DND-41 (cell line): Measurements from ENCODE around the gene MAP3K8.
"Not testable (repeated sequence)": the region's sequence is repeated elsewhere in the genome, so short reads cannot be mapped to it uniquely, and the experiment has no call there.

Experiments used
- ATAC-seq: fragments of 200-7000 bp; cut with Tn5 transposase; 3 replicates; pipeline ENCODE4 v1.9.1; 2021; ENCODE audit warnings: low read depth; ENCODE audit not compliant: insufficient read depth
- DNase-seq: peaks from one replicate; pipeline ENCODE4 v3.0.0-alpha.2; 2020
- H2AFZ ChIP-seq: 2 replicates; pipeline ENCODE4 v1.6.0; 2012; ENCODE audit warnings: low read depth, low read length
- H3K27ac ChIP-seq: 2 replicates; pipeline ENCODE4 v1.5.1; 2012; ENCODE audit warnings: low read length, inconsistent platforms
- H3K27me3 ChIP-seq: fragments of 200-600 bp; sonication (generic); 2 replicates; pipeline ENCODE4 v1.6.0; 2012; ENCODE audit warnings: low read length, mild to moderate bottlenecking, inconsistent platforms; ENCODE audit not compliant: insufficient read depth, poor library complexity
- H3K36me3 ChIP-seq: 2 replicates; pipeline ENCODE4 v1.5.1; 2012; ENCODE audit warnings: low read length, inconsistent platforms; ENCODE audit not compliant: insufficient read depth
- H3K4me1 ChIP-seq: 2 replicates; pipeline ENCODE4 v1.5.1; 2012; ENCODE audit warnings: mild to moderate bottlenecking, low read length; ENCODE audit not compliant: insufficient read depth
- H3K4me2 ChIP-seq: 2 replicates; pipeline ENCODE4 v1.6.0; 2012; ENCODE audit warnings: mild to moderate bottlenecking, moderate library complexity, low read length, inconsistent platforms; ENCODE audit not compliant: insufficient read depth
- H3K4me3 ChIP-seq, 2 experiments: fragments of 200-600 bp in 1 of 2; shearing (Covaris generic) in 1 of 2; 2 replicates each; pipeline ENCODE4 v1.5.1; 2012 to 2016; ENCODE audit warnings: inconsistent platforms in 2 of 2, low read length in 2 of 2, mild to moderate bottlenecking in 2 of 2, low read depth in 1 of 2, moderate library complexity in 1 of 2
- H3K79me2 ChIP-seq: 2 replicates; pipeline ENCODE4 v1.6.0; 2012; ENCODE audit warnings: low read length, inconsistent platforms; ENCODE audit not compliant: insufficient read depth
- H3K9ac ChIP-seq: 2 replicates; pipeline ENCODE4 v1.6.0; 2012; ENCODE audit warnings: low read depth, mild to moderate bottlenecking, inconsistent platforms, low read length, moderate library complexity
- H3K9me3 ChIP-seq: 2 replicates; pipeline ENCODE4 v1.5.1; 2012; ENCODE audit warnings: low read length, moderate library complexity, mild to moderate bottlenecking, inconsistent platforms; ENCODE audit not compliant: insufficient read depth, severe bottlenecking
- H4K20me1 ChIP-seq: 2 replicates; pipeline ENCODE4 v1.6.0; 2012; ENCODE audit warnings: low read length; ENCODE audit not compliant: insufficient read depth
- CTCF ChIP-seq: IDR thresholded peaks from 2 replicates; pipeline ENCODE4 v1.5.1; 2012; ENCODE audit warnings: borderline replicate concordance, low read length, moderate library complexity, mild to moderate bottlenecking; ENCODE audit not compliant: poor library complexity, severe bottlenecking; ENCODE audit errors: extremely low read depth
- EZH2 ChIP-seq: IDR thresholded peaks from 3 replicates; pipeline ENCODE4 v1.6.1; 2012; ENCODE audit warnings: borderline replicate concordance, low read depth, mild to moderate bottlenecking, moderate library complexity, low read length, inconsistent platforms; ENCODE audit not compliant: severe bottlenecking

MAP3K8 gene

DNA sequence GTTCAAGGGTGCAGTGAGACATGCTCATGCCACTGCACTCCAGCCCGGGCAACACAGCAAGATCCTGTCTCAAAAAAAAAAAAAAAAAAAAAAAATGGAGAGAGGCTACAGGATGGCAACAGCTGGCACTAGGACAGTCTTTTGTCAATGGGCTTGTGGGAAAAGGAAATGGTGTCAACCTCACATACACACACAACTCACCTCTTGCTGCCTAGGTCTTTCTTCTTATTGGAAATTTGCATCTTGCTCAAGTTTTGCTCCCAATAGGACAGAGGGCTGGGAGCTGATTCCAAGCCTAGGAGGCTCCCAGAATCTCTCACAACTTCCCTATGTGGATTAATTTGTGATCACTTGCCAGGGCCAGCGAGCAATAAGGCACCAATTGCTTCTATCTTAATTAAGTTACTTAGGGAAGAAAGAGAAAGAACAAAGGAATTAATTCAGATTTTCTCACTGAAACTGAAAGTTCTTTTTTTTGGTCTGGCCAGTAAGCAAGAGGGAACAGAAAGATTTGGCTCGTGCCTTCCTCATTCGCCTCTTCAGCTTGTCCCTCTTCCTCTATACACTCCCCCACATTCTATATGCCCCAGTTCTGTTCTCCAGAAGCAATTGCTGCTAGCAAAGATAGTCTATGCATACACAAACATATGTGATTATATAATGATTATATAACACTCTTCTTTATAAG is 33.8 kb downstream of the MAP3K8 start:
- Histone ChIP-seq H3K9me3 (no peaks in the 10 kb centered on the region), H3K27ac (no peak overlapping the region), H2AFZ (no peak overlapping the region), H3K9ac (no peak overlapping the region), H3K4me3 (no peak overlapping the region), H3K36me3 (no peaks in the 10 kb centered on the region), H3K79me2 (no peaks in the 10 kb centered on the region), H3K27me3 (no peaks in the 10 kb centered on the region), H3K4me2 (no peak overlapping the region), H3K4me1 (no peaks in the 10 kb centered on the region), H4K20me1 (no peaks in the 10 kb centered on the region)
- DNase-seq (no peak), ATAC-seq (no peak)
- TF ChIP-seq EZH2 (no peak), CTCF (no peak)

GRCh38 chr10:30472414-30473155 is 38.6 kb downstream of the MAP3K8 start:
- Histone ChIP-seq H3K79me2 (no peaks in the 10 kb centered on the region), H3K4me2 (no peak overlapping the region), H3K9ac (no peak overlapping the region), H2AFZ (no peak overlapping the region), H3K36me3 (no peaks in the 10 kb centered on the region), H3K4me3 (no peak overlapping the region), H3K27ac (no peak overlapping the region), H3K9me3 (no peaks in the 10 kb centered on the region), H4K20me1 (no peaks in the 10 kb centered on the region), H3K27me3 (no peaks in the 10 kb centered on the region), H3K4me1 (no peaks in the 10 kb centered on the region)
- TF ChIP-seq EZH2 (no peak), CTCF (no peak)
- no peak for DNase-seq
- ATAC-seq = no peak

- not testable (repeated sequence) for H3K4me1 ChIP-seq, H3K4me2 ChIP-seq, H3K27ac ChIP-seq, H3K9me3 ChIP-seq, H3K27me3 ChIP-seq, H3K4me3 ChIP-seq, DNase-seq, ATAC-seq, H4K20me1 ChIP-seq, H3K79me2 ChIP-seq, H2AFZ ChIP-seq, H3K36me3 ChIP-seq, H3K9ac ChIP-seq
These were observed 41.5 kb downstream of the MAP3K8 start for GRCh38 chr10:30475515-30475914.

DNA sequence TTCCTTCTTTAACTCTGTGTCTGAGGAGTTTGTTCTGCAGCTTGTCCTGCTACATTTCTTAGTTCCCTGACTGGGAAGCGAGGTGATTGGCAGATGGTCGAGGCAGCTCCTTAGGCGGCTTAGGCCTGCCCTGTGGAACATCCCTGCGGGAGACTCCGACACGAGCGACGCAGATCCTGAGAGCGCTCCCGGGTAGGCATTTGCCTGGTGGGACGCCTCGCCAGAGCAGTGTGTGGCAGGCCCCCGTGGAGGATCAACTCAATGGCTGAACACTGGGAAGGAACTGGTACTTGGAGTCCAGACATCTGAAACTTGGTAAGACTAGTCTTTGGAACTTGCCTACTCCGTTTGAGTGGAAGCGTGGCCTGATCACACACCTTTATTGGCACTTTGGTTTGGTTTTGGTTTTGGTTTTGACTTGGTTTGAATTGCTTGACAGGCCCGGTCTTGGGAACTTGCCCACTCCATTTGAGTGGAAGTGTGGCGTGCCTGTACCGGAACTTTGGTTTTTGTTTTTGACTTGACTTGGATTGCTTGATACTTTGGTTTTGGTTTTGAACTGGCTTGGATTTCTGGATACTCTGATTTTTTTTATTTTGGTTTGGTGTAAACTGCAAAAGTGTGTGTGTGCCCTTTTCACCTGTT is 42.6 kb downstream of the MAP3K8 start:
- DNase-seq = no peak
- Histone ChIP-seq H3K27me3 (no peaks in the 10 kb centered on the region), H3K9me3 (no peaks in the 10 kb centered on the region), H3K4me2 (no peak overlapping the region), H3K9ac (no peak overlapping the region), H3K79me2 (no peaks in the 10 kb centered on the region), H3K4me1 (no peaks in the 10 kb centered on the region), H3K27ac (no peak overlapping the region), H4K20me1 (no peaks in the 10 kb centered on the region), H3K4me3 (no peak overlapping the region), H3K36me3 (no peaks in the 10 kb centered on the region), H2AFZ (no peak overlapping the region)
- no peak for TF ChIP-seq EZH2
- ATAC-seq = no peak

GRCh38 chr10:30479513-30479912 is 45.5 kb downstream of the MAP3K8 start:
- H3K9ac ChIP-seq, H2AFZ ChIP-seq: not testable (repeated sequence)

More at GRCh38 chr10:30479513-30479912, 45.5 kb downstream of the MAP3K8 start:
- not testable (repeated sequence) for ATAC-seq, H3K4me1 ChIP-seq, H3K9me3 ChIP-seq, H3K79me2 ChIP-seq, H3K27ac ChIP-seq, H3K4me2 ChIP-seq, H4K20me1 ChIP-seq, H3K27me3 ChIP-seq, DNase-seq, H3K36me3 ChIP-seq, H3K4me3 ChIP-seq
